ENCODE measurements around the gene DNASE2B. TPM values are rescaled to one million over a fixed set of nuclear protein-coding genes. Genes with fewer than 3 reads are reported as not detected.

The DNASE2B gene
- total RNA-seq = not detected

GRCh38 chr1:84398175-84399155 lies at the start of gene DNASE2B:
TSS of gene DNASE2B (plus strand) at chr1:84398484. CDS start at chr1:84398565, 81 bp downstream.
- no peak for DNase-seq
- intact Hi-C loops (cut with micrococcal nuclease) = no loop called here
- Mint-ChIP-seq H3K27ac (no peak within 1 kb of the TSS), H3K4me3 (no peak within 1 kb of the TSS), H3K36me3 (ENCODE audit: low read depth) (no peaks in the 10 kb centered on the region), H3K9me3 (no peaks in the 10 kb centered on the region), H3K27me3 (no peaks in the 10 kb centered on the region), H3K4me1 (ENCODE audit: low read depth) (no peaks in the 10 kb centered on the region)
- ChIA-PET POLR2A (no interaction called here), CTCF (interaction anchor here (1.0 to 3.2 kb wide), 2 partner anchors 8 to 12 kb away, joined by 4 to 7 read pairs; no protein-coding TSS in a partner anchor)
- TF ChIP-seq CTCF (IDR thresholded peaks at IDR 0.05) = no peak
- ATAC-seq = no peak

GRCh38 chr1:84348759-84349158 lies 49.5 kb upstream of the DNASE2B start:
- Mint-ChIP-seq H3K27me3 (peaks cover 2% of the 10 kb centered on the region), H3K4me3 (no peak overlapping the region)

GRCh38 chr1:84350104-84350503 lies 48.2 kb upstream of the DNASE2B start:
- Mint-ChIP-seq H3K9me3 (no peaks in the 10 kb centered on the region), H3K27me3 (peaks cover 2% of the 10 kb centered on the region), H3K27ac (no peak overlapping the region), H3K36me3 (ENCODE audit: low read depth) (no peaks in the 10 kb centered on the region), H3K4me3 (no peak overlapping the region), H3K4me1 (ENCODE audit: low read depth) (peaks cover 6% of the 10 kb centered on the region)
- POLR2A ChIA-PET = no interaction called here
- CTCF ChIA-PET = no interaction called here
- no peak for TF ChIP-seq CTCF (IDR thresholded peaks at IDR 0.05)
- DNase-seq (no peak), ATAC-seq (no peak)
- intact Hi-C loops (cut with micrococcal nuclease) = no loop called here

More at GRCh38 chr1:84348759-84349158, 49.5 kb upstream of the DNASE2B start:
- Mint-ChIP-seq H3K36me3 (ENCODE audit: low read depth) (no peaks in the 10 kb centered on the region), H3K9me3 (no peaks in the 10 kb centered on the region), H3K27ac (no peak overlapping the region), H3K4me1 (ENCODE audit: low read depth) (peaks cover 6% of the 10 kb centered on the region)
- ATAC-seq (no peak), DNase-seq (no peak)
- ChIA-PET POLR2A (no interaction called here), CTCF (interaction anchor here (1.2 kb wide), 1 partner anchor 8 kb away, joined by 3 read pairs; no protein-coding TSS in a partner anchor)
- TF ChIP-seq CTCF (IDR thresholded peaks at IDR 0.05) = no peak
- intact Hi-C loops (cut with micrococcal nuclease) = no loop called here

GRCh38 chr1:84350550-84350949 lies 47.7 kb upstream of the DNASE2B start:
- Mint-ChIP-seq H3K9me3 (no peaks in the 10 kb centered on the region), H3K27ac (no peak overlapping the region), H3K4me3 (no peak overlapping the region), H3K27me3 (peaks cover 2% of the 10 kb centered on the region), H3K36me3 (ENCODE audit: low read depth) (no peaks in the 10 kb centered on the region), H3K4me1 (ENCODE audit: low read depth) (peaks cover 6% of the 10 kb centered on the region)
- DNase-seq = no peak
- no peak for ATAC-seq
- intact Hi-C loops (cut with micrococcal nuclease) = no loop called here
- CTCF ChIA-PET = no interaction called here
- POLR2A ChIA-PET = no interaction called here
- TF ChIP-seq CTCF (IDR thresholded peaks at IDR 0.05) = no peak

Measured in activated CD8-positive, alpha-beta T cell treated with anti-CD3 and anti-CD28 coated beads for 36 hours (primary cell).